Natural killer cell (primary cell): ENCODE data around the gene DRD3. TPM values are rescaled to one million over a fixed set of nuclear protein-coding genes. Genes with fewer than 3 reads are reported as not detected.

Experiments
- ATAC-seq, 3 donors: fragments of 150-1000 bp in 2 of 3; fragments of 200-7000 bp in 1 of 3; cut with Tn5 transposase; 1 replicate in 1 of 3; 2 replicates in 2 of 3; pipeline ENCODE4 v1.10.0; 2021; ENCODE audit warnings: mild to moderate bottlenecking in 2 of 3, moderate library complexity in 2 of 3
- DNase-seq, 2 donors: peaks; one replicate each; pipeline versions ENCODE4 v3.0.0 to v3.0.0-alpha.2; 2013 to 2021; ENCODE audit warnings: mixed read lengths in 1 of 2
- H3K27ac ChIP-seq: one replicate; pipeline ENCODE4 v1.5.1; 2013; ENCODE audit warnings: mild to moderate bottlenecking, low read length
- H3K27me3 ChIP-seq: one replicate; pipeline ENCODE4 v1.6.1; 2013; ENCODE audit warnings: low read length; ENCODE audit not compliant: control insufficient read depth, insufficient read depth
- H3K36me3 ChIP-seq: one replicate; pipeline ENCODE4 v1.6.1; 2013; ENCODE audit warnings: low read length; ENCODE audit not compliant: control insufficient read depth, insufficient read depth
- H3K4me1 ChIP-seq: one replicate; pipeline ENCODE4 v1.6.1; 2013; ENCODE audit warnings: low read length; ENCODE audit not compliant: control insufficient read depth, insufficient read depth
- H3K4me3 ChIP-seq: one replicate; pipeline ENCODE4 v1.5.1; 2013; ENCODE audit warnings: low read length
- H3K9me3 ChIP-seq: one replicate; pipeline ENCODE4 v1.6.1; 2013; ENCODE audit warnings: low read length; ENCODE audit not compliant: control insufficient read depth, insufficient read depth
- H3K27ac Mint-ChIP-seq, 2 donors: one replicate each; pipeline ENCODE4 v1.8.0; 2022; ENCODE audit warnings: mild to moderate bottlenecking in 2 of 2, mixed read lengths in 2 of 2, moderate library complexity in 1 of 2
- H3K27me3 Mint-ChIP-seq, 2 donors: one replicate each; pipeline ENCODE4 v1.8.0; 2022; ENCODE audit warnings: low read depth in 2 of 2, mixed read lengths in 2 of 2
- H3K36me3 Mint-ChIP-seq: one replicate; pipeline ENCODE4 v1.8.0; 2022; ENCODE audit warnings: mixed read lengths
- H3K4me1 Mint-ChIP-seq, 2 donors: one replicate each; pipeline ENCODE4 v1.8.0; 2022; ENCODE audit warnings: mixed read lengths in 2 of 2
- H3K4me3 Mint-ChIP-seq: one replicate; pipeline ENCODE4 v1.8.0; 2022; ENCODE audit warnings: mild to moderate bottlenecking, moderate library complexity, mixed read lengths
- H3K9me3 Mint-ChIP-seq, 2 donors: one replicate each; pipeline ENCODE4 v1.8.0; 2022; ENCODE audit warnings: mixed read lengths in 2 of 2
- WGBS: methylation state at CpG from one replicate; pipeline ENCODE4 v1.1.7; 2013; ENCODE audit warnings: missing lambda C conversion rate; ENCODE audit not compliant: insufficient coverage; 5-methylcytosine and 5-hydroxymethylcytosine counted together
- intact Hi-C: fragments of 100-400 bp; cut with micrococcal nuclease; formaldehyde crosslinking; loops from one replicate; pipeline ENCODE4 v1.14.2; 2022
- total RNA-seq, 4 donors: library from RNA; stranded (reverse); fragments of 120-200 nt in 1 of 4; gene quantifications; one replicate each; pipeline versions ENCODE4 v1.2.3 to v1.2.4, GENCODE V29; 2013 to 2022
- TF ChIP-seq, protein P1 (sequence below): fragments of 200-600 bp; IDR thresholded peaks from one replicate; pipeline ENCODE4 v1.8.0; 2022; ENCODE audit warnings: antibody characterized with exemption

Gene DRD3
- total RNA-seq, 3 donors from 2014 or later (not counting 1 experiment from before 2014, with no cell fraction given): not detected

DNA sequence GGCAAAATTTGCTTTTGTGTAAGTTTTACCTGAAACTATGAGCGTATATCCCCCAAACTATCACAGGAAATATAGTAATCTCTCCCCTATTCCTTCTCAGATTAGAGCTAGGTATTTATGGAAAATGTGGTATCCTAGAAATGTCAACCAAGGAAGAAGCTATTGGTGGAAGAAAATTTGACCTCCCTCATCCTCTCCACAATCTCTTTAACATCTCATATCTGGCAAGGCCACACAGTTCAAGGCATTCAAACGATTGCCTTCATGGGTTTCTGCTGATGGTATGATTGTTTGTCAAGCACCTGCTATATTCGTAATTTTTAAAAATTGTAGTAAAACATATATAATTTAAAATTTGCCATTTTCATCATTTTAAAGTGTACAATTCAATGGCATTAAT is 27.5 kb upstream of the DRD3 start:
- no peak overlapping the region for H3K27ac Mint-ChIP-seq
- Histone ChIP-seq H3K36me3 (no peaks in the 10 kb centered on the region), H3K27ac (no peak overlapping the region), H3K27me3 (no peaks in the 10 kb centered on the region), H3K4me3 (no peak overlapping the region), H3K9me3 (no peaks in the 10 kb centered on the region), H3K4me1 (no peaks in the 10 kb centered on the region)
- no CpG with 5 or more reads among the region's 3 CpGs for WGBS
- ATAC-seq (no peak), DNase-seq (no peak)
- H3K36me3 Mint-ChIP-seq: no peaks in the 10 kb centered on the region
- H3K9me3 Mint-ChIP-seq: no peaks in the 10 kb centered on the region
- no peak overlapping the region for H3K4me3 Mint-ChIP-seq
- H3K27me3 Mint-ChIP-seq: no peaks in the 10 kb centered on the region
- TF ChIP-seq, protein P1, sequence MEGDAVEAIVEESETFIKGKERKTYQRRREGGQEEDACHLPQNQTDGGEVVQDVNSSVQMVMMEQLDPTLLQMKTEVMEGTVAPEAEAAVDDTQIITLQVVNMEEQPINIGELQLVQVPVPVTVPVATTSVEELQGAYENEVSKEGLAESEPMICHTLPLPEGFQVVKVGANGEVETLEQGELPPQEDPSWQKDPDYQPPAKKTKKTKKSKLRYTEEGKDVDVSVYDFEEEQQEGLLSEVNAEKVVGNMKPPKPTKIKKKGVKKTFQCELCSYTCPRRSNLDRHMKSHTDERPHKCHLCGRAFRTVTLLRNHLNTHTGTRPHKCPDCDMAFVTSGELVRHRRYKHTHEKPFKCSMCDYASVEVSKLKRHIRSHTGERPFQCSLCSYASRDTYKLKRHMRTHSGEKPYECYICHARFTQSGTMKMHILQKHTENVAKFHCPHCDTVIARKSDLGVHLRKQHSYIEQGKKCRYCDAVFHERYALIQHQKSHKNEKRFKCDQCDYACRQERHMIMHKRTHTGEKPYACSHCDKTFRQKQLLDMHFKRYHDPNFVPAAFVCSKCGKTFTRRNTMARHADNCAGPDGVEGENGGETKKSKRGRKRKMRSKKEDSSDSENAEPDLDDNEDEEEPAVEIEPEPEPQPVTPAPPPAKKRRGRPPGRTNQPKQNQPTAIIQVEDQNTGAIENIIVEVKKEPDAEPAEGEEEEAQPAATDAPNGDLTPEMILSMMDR: no peak
- intact Hi-C loops: no loop called here
- no peaks in the 10 kb centered on the region for H3K4me1 Mint-ChIP-seq

DNA sequence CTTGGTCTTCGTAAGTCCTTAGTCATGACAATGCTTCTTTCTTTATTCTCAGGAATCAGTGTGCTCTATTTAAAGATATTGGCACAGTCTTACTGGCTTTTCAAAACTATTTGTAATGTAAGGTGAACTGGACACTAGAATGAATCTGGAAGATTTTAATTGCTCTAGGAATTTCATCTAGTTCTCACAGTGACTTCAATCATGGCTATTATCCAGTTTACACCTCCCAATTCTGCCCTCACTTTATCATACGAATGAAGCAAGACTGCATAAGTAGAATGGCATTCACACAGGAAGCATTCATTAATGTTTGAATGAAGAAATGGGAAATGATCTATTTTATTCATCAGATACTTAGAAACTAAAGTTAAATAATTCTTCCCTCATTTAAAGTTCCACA is 26.7 kb upstream of the DRD3 start:
- H3K4me3 ChIP-seq: no peak overlapping the region
- no peak overlapping the region for H3K27ac ChIP-seq
- Mint-ChIP-seq H3K27ac (no peak overlapping the region), H3K36me3 (no peaks in the 10 kb centered on the region), H3K4me3 (no peak overlapping the region), H3K9me3 (no peaks in the 10 kb centered on the region), H3K27me3 (no peaks in the 10 kb centered on the region), H3K4me1 (no peaks in the 10 kb centered on the region)
- no peak for ATAC-seq
- no peak for DNase-seq
- H3K9me3 ChIP-seq: no peaks in the 10 kb centered on the region
- intact Hi-C loops: no loop called here
- no peaks in the 10 kb centered on the region for H3K27me3 ChIP-seq
- WGBS: 100% methylated on average over 1 of the region's 2 CpGs
- H3K4me1 ChIP-seq: no peaks in the 10 kb centered on the region
- H3K36me3 ChIP-seq: no peaks in the 10 kb centered on the region
- TF ChIP-seq, protein P1: no peak

GRCh38 chr3:114194750-114195149 is 15.9 kb upstream of the DRD3 start:
- no peaks in the 10 kb centered on the region for H3K27me3 ChIP-seq
- TF ChIP-seq, protein P1: no peak
- intact Hi-C loops: no loop called here
- H3K36me3 ChIP-seq: no peaks in the 10 kb centered on the region
- WGBS: 100% methylated on average over 1 of the region's 1 CpG
- H3K4me1 Mint-ChIP-seq: no peaks in the 10 kb centered on the region
- H3K4me3 Mint-ChIP-seq: no peak overlapping the region
- ATAC-seq (no peak), DNase-seq (no peak)
- no peaks in the 10 kb centered on the region for H3K9me3 ChIP-seq
- H3K9me3 Mint-ChIP-seq: no peaks in the 10 kb centered on the region
- H3K36me3 Mint-ChIP-seq: no peaks in the 10 kb centered on the region
- H3K27me3 Mint-ChIP-seq: no peaks in the 10 kb centered on the region
- H3K27ac ChIP-seq: no peak overlapping the region
- H3K27ac Mint-ChIP-seq: no peak overlapping the region
- no peaks in the 10 kb centered on the region for H3K4me1 ChIP-seq
- no peak overlapping the region for H3K4me3 ChIP-seq

- no peaks in the 10 kb centered on the region for H3K36me3 Mint-ChIP-seq
- no peak overlapping the region for H3K27ac ChIP-seq
- H3K4me1 ChIP-seq: no peaks in the 10 kb centered on the region
- no peak overlapping the region for H3K4me3 Mint-ChIP-seq
- no peak overlapping the region for H3K27ac Mint-ChIP-seq
- H3K27me3 ChIP-seq: no peaks in the 10 kb centered on the region
- H3K36me3 ChIP-seq: no peaks in the 10 kb centered on the region
- no peak for DNase-seq
- TF ChIP-seq, protein P1: no peak
- H3K9me3 ChIP-seq: no peaks in the 10 kb centered on the region
- peaks cover 0 to 4% of the 10 kb centered on the region in 2 donors for H3K4me1 Mint-ChIP-seq
- H3K4me3 ChIP-seq: no peak overlapping the region
- intact Hi-C loops: no loop called here
- H3K9me3 Mint-ChIP-seq: no peaks in the 10 kb centered on the region
- ATAC-seq: no peak
- H3K27me3 Mint-ChIP-seq: no peaks in the 10 kb centered on the region
These were observed 13.3 kb upstream of the DRD3 start for GRCh38 chr3:114192136-114192535.
